ENCODE measurements around the gene GALC. TPM values are rescaled to one million over a fixed set of nuclear protein-coding genes. Genes with fewer than 3 reads are reported as not detected.

GALC gene
- total and polyA plus RNA-seq, 2 donors from 2014 or later, result 13.6 to 29.4 TPM

DNA sequence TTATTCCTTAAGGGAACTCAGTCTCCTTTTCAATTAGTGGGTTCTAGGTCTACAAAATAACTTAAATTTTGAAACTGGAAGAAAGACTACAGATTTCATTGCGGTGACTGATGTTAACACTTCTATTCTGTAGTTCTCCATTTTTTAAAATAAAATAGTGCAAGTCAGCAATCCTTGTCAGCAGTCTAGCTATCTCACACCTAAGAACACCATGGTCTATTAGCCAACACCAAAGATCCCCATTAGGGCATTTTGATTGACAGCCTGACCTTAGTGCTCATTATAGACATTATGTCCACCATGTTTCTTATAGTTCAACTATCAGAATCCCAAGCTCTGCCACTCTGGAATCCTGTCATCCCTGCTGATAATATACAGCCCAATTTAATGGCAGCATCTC lies 39.4 kb upstream of the GALC start:
- H3K4me3 ChIP-seq (ENCODE audit: low read length in 3 of 3), result no peak overlapping the region
- H3K27me3 ChIP-seq (ENCODE audit: control insufficient read depth, insufficient read depth, low read length), result no peaks in the 10 kb centered on the region
- intact Hi-C loops (cut with DNase I), result no loop called here
- DNase-seq, result no peak
- no peak overlapping the region for H3K9ac ChIP-seq (ENCODE audit: low read length in 3 of 3)
- no peak overlapping the region for H3K27ac ChIP-seq (ENCODE audit: low read depth in 2 of 2, low read length in 2 of 2)
- TF ChIP-seq, protein P1, sequence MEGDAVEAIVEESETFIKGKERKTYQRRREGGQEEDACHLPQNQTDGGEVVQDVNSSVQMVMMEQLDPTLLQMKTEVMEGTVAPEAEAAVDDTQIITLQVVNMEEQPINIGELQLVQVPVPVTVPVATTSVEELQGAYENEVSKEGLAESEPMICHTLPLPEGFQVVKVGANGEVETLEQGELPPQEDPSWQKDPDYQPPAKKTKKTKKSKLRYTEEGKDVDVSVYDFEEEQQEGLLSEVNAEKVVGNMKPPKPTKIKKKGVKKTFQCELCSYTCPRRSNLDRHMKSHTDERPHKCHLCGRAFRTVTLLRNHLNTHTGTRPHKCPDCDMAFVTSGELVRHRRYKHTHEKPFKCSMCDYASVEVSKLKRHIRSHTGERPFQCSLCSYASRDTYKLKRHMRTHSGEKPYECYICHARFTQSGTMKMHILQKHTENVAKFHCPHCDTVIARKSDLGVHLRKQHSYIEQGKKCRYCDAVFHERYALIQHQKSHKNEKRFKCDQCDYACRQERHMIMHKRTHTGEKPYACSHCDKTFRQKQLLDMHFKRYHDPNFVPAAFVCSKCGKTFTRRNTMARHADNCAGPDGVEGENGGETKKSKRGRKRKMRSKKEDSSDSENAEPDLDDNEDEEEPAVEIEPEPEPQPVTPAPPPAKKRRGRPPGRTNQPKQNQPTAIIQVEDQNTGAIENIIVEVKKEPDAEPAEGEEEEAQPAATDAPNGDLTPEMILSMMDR (IDR thresholded peaks at IDR 0.05; ENCODE audit: borderline replicate concordance, extremely low read depth, insufficient read depth), result no peak
- FAIRE-seq, result no peak
- H3K4me1 ChIP-seq (ENCODE audit: control insufficient read depth in 2 of 3, insufficient read depth in 2 of 3, low read depth in 1 of 3, low read length in 3 of 3), result no peaks in the 10 kb centered on the region
- H3K9me3 ChIP-seq (ENCODE audit: control insufficient read depth in 2 of 3, insufficient read depth in 1 of 3, low read length in 3 of 3), result no peaks in the 10 kb centered on the region
- no peaks in the 10 kb centered on the region for H3K36me3 ChIP-seq (ENCODE audit: control insufficient read depth in 2 of 3, insufficient read depth in 3 of 3, low read length in 3 of 3)

DNA sequence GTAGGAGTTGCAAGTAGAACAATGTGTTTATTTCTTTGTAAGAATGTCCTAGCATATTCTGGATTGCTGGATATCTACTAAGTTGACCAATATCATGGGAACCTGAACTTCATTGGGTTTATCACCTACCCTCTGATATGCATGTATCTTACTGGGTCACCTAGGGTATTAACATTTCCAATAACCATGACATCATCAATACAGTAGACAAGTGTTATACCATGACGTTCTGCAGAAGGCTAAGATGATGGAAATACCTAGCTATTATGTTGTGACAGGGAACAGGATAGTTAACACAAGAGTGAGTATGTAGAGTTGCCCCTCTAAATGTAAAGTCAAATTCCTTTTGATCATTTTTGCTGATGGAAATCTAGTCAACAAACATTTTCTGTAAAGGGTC lies 37.9 kb upstream of the GALC start:
- intact Hi-C loops (cut with DNase I), result no loop called here
- Histone ChIP-seq H3K27ac (ENCODE audit: low read depth in 2 of 2, low read length in 2 of 2) (no peak overlapping the region), H3K27me3 (ENCODE audit: control insufficient read depth, insufficient read depth, low read length) (no peaks in the 10 kb centered on the region), H3K9me3 (ENCODE audit: control insufficient read depth in 2 of 3, insufficient read depth in 1 of 3, low read length in 3 of 3) (no peaks in the 10 kb centered on the region), H3K4me3 (ENCODE audit: low read length in 3 of 3) (no peak overlapping the region), H3K9ac (ENCODE audit: low read length in 3 of 3) (no peak overlapping the region), H3K36me3 (ENCODE audit: control insufficient read depth in 2 of 3, insufficient read depth in 3 of 3, low read length in 3 of 3) (no peaks in the 10 kb centered on the region), H3K4me1 (ENCODE audit: control insufficient read depth in 2 of 3, insufficient read depth in 2 of 3, low read depth in 1 of 3, low read length in 3 of 3) (no peaks in the 10 kb centered on the region)
- DNase-seq (no peak), FAIRE-seq (no peak)
- TF ChIP-seq, protein P1 (IDR thresholded peaks at IDR 0.05; ENCODE audit: borderline replicate concordance, extremely low read depth, insufficient read depth), result no peak

DNA sequence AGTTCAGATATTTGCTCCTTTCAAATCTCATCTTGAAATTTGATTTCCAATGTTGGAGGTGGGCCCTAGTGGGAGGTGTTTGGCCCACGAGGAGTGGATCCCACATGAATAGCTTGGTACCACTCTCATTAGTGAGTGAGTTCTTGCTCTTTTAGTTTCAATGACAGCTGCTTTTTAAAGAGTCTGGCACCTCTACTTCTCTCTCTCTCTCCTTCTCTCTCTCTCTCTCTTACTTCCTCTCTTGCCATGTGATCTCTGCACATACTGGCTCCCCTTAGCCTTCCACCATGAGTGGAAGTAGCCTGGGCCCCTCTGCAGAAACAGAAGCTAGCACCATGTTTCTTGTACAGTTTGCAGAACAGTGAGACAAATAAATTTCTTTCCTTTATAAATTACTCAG lies 37.1 kb upstream of the GALC start:
- intact Hi-C loops (cut with DNase I), result no loop called here
- H3K27ac ChIP-seq (ENCODE audit: low read depth in 2 of 2, low read length in 2 of 2), result no peak overlapping the region
- FAIRE-seq (no peak), DNase-seq (no peak)
- no peaks in the 10 kb centered on the region for H3K36me3 ChIP-seq (ENCODE audit: control insufficient read depth in 2 of 3, insufficient read depth in 3 of 3, low read length in 3 of 3)
- no peak overlapping the region for H3K9ac ChIP-seq (ENCODE audit: low read length in 3 of 3)
- H3K9me3 ChIP-seq (ENCODE audit: control insufficient read depth in 2 of 3, insufficient read depth in 1 of 3, low read length in 3 of 3), result no peaks in the 10 kb centered on the region
- TF ChIP-seq, protein P1 (IDR thresholded peaks at IDR 0.05; ENCODE audit: borderline replicate concordance, extremely low read depth, insufficient read depth), result no peak
- no peaks in the 10 kb centered on the region for H3K4me1 ChIP-seq (ENCODE audit: control insufficient read depth in 2 of 3, insufficient read depth in 2 of 3, low read depth in 1 of 3, low read length in 3 of 3)
- H3K4me3 ChIP-seq (ENCODE audit: low read length in 3 of 3), result no peak overlapping the region
- no peaks in the 10 kb centered on the region for H3K27me3 ChIP-seq (ENCODE audit: control insufficient read depth, insufficient read depth, low read length)

DNA sequence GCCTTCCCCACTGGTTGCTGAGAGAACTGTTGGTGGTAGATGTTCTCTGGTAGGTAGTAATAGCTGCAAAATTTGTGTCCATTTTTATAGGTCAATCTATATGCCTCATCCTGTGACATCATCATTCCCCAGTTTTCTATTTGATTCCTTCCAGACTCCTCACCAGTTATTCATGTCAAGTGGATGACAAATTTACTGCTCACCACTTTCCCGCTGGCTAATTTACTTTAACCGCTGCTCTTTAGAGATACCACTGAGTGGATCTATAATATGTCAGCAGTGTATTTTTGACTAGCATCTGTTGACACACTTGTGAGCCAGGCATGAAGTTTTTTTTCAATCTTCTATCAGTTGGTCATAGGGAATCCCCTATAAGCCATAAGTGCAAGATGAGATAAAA lies 36.5 kb upstream of the GALC start:
- intact Hi-C loops (cut with DNase I), result loop anchor here (10.0 kb wide), 1 partner anchor 135 kb away; no protein-coding TSS in a partner anchor
- TF ChIP-seq, protein P1 (IDR thresholded peaks at IDR 0.05; ENCODE audit: borderline replicate concordance, extremely low read depth, insufficient read depth), result no peak

More for the DNA sequence above, 36.5 kb upstream of the GALC start:
- Histone ChIP-seq H3K9ac (ENCODE audit: low read length in 3 of 3) (no peak overlapping the region), H3K4me3 (ENCODE audit: low read length in 3 of 3) (no peak overlapping the region), H3K27me3 (ENCODE audit: control insufficient read depth, insufficient read depth, low read length) (no peaks in the 10 kb centered on the region), H3K4me1 (ENCODE audit: control insufficient read depth in 2 of 3, insufficient read depth in 2 of 3, low read depth in 1 of 3, low read length in 3 of 3) (no peaks in the 10 kb centered on the region), H3K36me3 (ENCODE audit: control insufficient read depth in 2 of 3, insufficient read depth in 3 of 3, low read length in 3 of 3) (no peaks in the 10 kb centered on the region), H3K9me3 (ENCODE audit: control insufficient read depth in 2 of 3, insufficient read depth in 1 of 3, low read length in 3 of 3) (no peaks in the 10 kb centered on the region), H3K27ac (ENCODE audit: low read depth in 2 of 2, low read length in 2 of 2) (no peak overlapping the region)
- DNase-seq, result no peak
- no peak for FAIRE-seq

Measured in kidney (tissue), 14 donors.